Stimulated activated naive B cell treated with anti-CD40 and anti-IgM and Interleukin-4, amounts not matched to agents 10 μg/mL and 1 μg/mL and 100 μg/mL, for 72 hours (primary cell): ENCODE measurements around the gene AHNAK.
"Not testable (repeated sequence)": the region's sequence is repeated elsewhere in the genome, so short reads cannot be mapped to it uniquely, and the experiment has no call there.

Source experiments
- ATAC-seq, 2 donors: fragments of 150-1000 bp; cut with Tn5 transposase; replicated peaks; 2 replicates each; pipeline ENCODE4 v1.10.0; 2021; ENCODE audit warnings: moderate library complexity in 1 of 2
- DNase-seq: peaks from one replicate; pipeline ENCODE4 v3.0.0; 2021
- H3K27ac Mint-ChIP-seq: one replicate; pipeline ENCODE4 v1.8.0; 2022; ENCODE audit warnings: mild to moderate bottlenecking, mixed read lengths
- H3K27me3 Mint-ChIP-seq, 2 donors: one replicate each; pipeline ENCODE4 v1.8.0; 2022; ENCODE audit warnings: mixed read lengths in 2 of 2
- H3K36me3 Mint-ChIP-seq, 2 donors: one replicate each; pipeline ENCODE4 v1.8.0; 2022; ENCODE audit warnings: mixed read lengths in 2 of 2, mild to moderate bottlenecking in 1 of 2
- H3K4me1 Mint-ChIP-seq, 2 donors: one replicate each; pipeline ENCODE4 v1.8.0; 2022; ENCODE audit warnings: mixed read lengths in 2 of 2, mild to moderate bottlenecking in 1 of 2
- H3K4me3 Mint-ChIP-seq, 2 donors: one replicate each; pipeline ENCODE4 v1.8.0; 2022; ENCODE audit warnings: mild to moderate bottlenecking in 2 of 2, mixed read lengths in 2 of 2, moderate library complexity in 1 of 2
- H3K9me3 Mint-ChIP-seq, 2 donors: one replicate each; pipeline ENCODE4 v1.8.0; 2022; ENCODE audit warnings: mixed read lengths in 2 of 2, mild to moderate bottlenecking in 1 of 2

AHNAK gene

DNA sequence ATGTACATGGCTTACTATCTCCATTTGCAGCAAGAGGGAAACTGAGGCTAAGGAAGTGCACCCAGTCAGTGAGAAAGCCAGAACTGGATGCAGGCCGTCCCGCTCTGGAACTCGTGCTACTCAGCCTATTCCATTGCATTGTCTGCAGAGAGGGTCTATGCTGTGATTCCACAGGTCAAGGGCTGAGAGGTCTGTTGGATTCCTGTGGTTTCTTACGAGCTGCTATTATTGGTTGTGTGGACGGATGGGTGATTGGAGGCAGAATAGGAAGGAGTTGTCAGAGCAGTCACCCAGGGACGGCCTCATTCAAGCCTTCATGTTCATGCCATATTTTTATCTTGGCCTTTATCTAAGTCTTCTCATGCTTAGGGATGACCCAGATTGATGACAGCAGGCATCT is 94.3 kb downstream of the AHNAK start:
- Mint-ChIP-seq H3K4me1 (peaks cover 0 to 2% of the 10 kb centered on the region in 2 donors), H3K27ac (no peak overlapping the region), H3K4me3 (no peak overlapping the region), H3K27me3 (peaks cover 9 to 21% of the 10 kb centered on the region in 2 donors), H3K9me3 (no peaks in the 10 kb centered on the region), H3K36me3 (no peaks in the 10 kb centered on the region)
- ATAC-seq, result no peak
- DNase-seq, result no peak

DNA sequence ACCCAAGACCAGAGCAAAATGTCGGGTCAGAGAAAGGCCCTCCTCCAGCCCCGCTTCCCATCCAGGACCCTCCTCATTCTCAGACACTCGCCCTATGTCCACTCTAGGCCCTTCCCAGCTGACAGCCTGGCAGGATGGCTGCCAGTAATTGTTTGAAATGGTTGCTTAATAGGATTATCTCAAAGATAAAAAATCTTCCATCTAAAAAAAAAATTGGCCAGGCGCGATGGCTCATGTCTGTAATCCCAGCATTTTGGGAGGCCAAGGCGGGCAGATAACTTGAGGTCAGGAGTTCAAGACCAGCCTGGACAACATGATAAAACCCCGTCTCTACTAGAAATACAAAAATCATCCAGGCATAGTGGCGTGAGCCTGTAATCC is 95.4 kb downstream of the AHNAK start:
- Mint-ChIP-seq H3K4me1 (peaks cover 0 to 4% of the 10 kb centered on the region in 2 donors), H3K27ac (no peak overlapping the region), H3K36me3 (no peaks in the 10 kb centered on the region), H3K9me3 (no peaks in the 10 kb centered on the region), H3K4me3 (no peak overlapping the region), H3K27me3 (peaks cover 9 to 26% of the 10 kb centered on the region in 2 donors)
- DNase-seq (no peak), ATAC-seq (no peak)

DNA sequence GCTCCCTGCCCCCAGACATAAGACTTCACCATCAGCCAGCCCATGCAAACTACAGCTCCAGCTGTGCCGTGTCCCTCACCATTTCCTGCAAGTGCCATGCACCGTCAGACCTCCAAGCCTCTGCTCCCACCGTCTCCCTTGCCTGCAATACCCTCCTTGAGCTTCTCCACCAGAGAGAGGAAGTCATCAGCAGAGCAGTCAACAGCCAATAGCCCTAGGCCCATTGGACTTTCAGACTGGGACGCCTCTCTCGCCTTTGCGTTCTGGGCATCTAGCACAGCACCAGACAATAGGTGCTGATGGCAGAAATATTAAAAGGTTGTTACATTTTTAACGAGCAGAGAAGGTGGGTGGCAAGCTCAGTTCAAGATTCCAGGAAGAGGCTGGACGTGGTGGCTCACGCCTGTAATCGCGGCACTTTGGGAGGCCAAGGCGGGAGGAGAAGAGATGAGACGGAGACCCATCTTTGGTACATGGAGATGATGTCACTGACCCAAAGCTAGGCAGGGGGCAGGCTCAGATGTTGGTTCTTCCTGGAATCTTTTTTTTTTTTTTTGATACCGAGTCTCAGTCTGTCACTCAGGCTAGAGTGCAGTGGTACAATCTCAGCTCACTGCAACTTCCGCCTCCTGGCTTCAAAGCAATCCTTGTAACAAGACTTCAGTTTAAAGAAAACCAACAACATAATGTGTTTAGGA is 95.9 kb downstream of the AHNAK start:
- H3K9me3 Mint-ChIP-seq, result no peaks in the 10 kb centered on the region
- no peak overlapping the region for H3K4me3 Mint-ChIP-seq
- no peak for DNase-seq
- no peak for ATAC-seq
- peaks cover 0 to 6% of the 10 kb centered on the region in 2 donors for H3K4me1 Mint-ChIP-seq
- H3K27ac Mint-ChIP-seq, result no peak overlapping the region
- no peaks in the 10 kb centered on the region for H3K36me3 Mint-ChIP-seq
- peaks cover 9 to 26% of the 10 kb centered on the region in 2 donors for H3K27me3 Mint-ChIP-seq

DNA sequence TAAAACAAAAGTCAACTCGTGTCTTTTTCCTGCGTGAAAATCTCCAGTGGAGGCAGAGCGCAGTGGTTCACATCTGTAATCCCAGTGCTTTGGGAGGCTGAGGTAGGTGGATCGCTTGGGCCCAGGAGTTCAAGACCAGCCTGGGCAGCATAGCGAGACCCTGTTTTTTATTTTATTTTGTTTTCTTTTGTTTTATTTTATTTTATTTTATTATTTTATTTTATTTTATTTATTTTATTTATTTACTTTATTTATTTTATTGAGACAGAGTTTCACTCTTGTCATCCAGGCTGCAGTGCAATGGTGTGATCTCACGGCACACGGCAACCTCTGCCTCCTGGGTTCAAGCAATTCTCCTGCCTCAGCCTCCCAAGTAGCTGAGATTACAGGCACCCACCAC is 96.7 kb downstream of the AHNAK start:
- DNase-seq, H3K9me3 Mint-ChIP-seq, H3K4me1 Mint-ChIP-seq, H3K4me3 Mint-ChIP-seq, ATAC-seq, H3K36me3 Mint-ChIP-seq, H3K27ac Mint-ChIP-seq: not testable (repeated sequence)
- peaks cover 9 to 26% of the 10 kb centered on the region in 2 donors for H3K27me3 Mint-ChIP-seq

DNA sequence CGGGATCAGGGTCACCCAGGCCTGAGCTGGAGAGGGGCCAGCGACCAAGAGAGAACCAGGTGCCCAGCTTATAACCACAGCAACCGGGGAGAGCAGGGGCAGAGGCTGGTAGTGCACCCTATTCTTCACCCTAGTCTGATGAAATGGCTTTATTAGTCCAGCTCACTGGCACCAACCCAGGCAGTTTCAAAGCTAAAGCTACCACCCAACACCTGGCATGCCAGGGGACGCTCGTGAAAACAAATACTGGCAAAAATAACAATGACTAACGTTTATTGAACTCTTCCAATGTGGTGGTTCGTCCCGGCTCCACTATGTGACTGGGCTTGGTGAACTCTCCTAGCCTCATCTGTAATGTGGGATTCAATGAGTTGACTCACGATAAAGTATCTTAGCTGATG is 97.2 kb downstream of the AHNAK start:
- ATAC-seq, result no peak
- Mint-ChIP-seq H3K36me3 (no peaks in the 10 kb centered on the region), H3K27me3 (peaks cover 9 to 26% of the 10 kb centered on the region in 2 donors), H3K4me1 (peaks cover 6 to 11% of the 10 kb centered on the region in 2 donors), H3K4me3 (no peak overlapping the region), H3K27ac (no peak overlapping the region), H3K9me3 (no peaks in the 10 kb centered on the region)
- DNase-seq, result no peak

DNA sequence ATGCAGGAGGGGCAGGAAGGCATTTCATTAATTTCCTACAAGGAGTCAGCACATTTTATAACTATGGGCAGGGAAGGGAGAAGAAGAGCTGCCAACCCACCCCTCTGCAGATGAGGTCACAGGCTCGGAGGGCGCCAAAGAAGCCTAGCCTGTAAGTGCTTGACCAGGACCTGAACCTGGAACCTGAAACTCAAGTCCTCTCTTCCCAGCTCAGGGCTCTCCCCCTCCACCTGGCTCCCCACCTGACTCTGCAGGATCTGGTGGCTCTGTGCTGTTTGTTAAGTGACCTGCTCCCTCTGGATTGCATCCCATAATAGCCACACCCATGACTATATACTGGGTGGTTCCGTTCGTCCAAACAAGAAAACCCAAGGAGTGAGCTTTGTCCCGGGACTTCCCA is 100.5 kb downstream of the AHNAK start:
- no peak for DNase-seq
- Mint-ChIP-seq H3K36me3 (no peaks in the 10 kb centered on the region), H3K4me3 (no peak overlapping the region), H3K27ac (peak overlapping the region; percentile 15), H3K9me3 (no peaks in the 10 kb centered on the region), H3K4me1 (peaks cover 19 to 23% of the 10 kb centered on the region in 2 donors), H3K27me3 (peaks cover 9 to 21% of the 10 kb centered on the region in 2 donors)
- ATAC-seq, result no peak

DNA sequence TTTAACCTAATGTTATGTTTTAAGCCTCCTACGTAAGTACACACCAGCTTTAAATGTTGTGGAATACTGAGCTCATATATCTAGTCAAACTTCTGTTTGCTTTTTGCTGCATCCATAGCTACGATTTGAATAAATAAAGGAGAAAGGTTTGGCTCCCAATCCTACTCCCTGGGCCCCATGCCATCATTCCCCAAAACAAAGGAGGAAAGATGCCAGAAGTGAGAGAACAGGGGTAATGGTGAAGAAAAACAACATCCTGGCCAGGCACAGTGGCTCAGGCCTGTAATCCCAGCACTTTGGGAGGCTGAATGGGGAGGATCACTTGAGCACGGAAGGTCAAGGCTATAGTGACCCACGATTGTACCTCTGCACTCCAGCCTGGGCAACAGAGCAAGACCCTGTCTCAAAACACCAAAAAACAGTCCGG is 101.3 kb downstream of the AHNAK start:
- peaks cover 9 to 17% of the 10 kb centered on the region in 2 donors for H3K27me3 Mint-ChIP-seq
- H3K36me3 Mint-ChIP-seq, result no peaks in the 10 kb centered on the region
- DNase-seq (no peak), ATAC-seq (no peak)
- peaks cover 19 to 23% of the 10 kb centered on the region in 2 donors for H3K4me1 Mint-ChIP-seq
- H3K9me3 Mint-ChIP-seq, result no peaks in the 10 kb centered on the region
- H3K27ac Mint-ChIP-seq, result no peak overlapping the region
- H3K4me3 Mint-ChIP-seq, result no peak overlapping the region

DNA sequence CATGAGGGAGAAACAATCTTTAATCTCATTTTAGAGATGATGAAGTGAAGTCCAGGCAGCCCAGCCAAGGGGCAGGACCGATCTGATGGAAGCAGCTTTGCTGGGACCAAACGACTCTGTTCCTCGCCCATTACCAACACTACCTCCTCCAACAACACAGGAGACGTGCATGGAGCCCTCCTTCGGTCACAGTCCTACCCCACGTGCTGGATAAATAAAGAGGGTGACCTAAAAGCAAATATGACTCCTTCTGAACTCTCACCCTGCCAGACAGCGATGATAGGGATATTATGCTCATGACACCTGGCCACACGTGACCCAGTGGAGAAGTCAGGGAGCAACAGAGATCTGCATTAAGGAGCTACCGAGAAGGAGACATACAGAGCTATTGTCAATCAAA is 101.8 kb downstream of the AHNAK start:
- peak overlapping the region; percentile 93 for H3K27ac Mint-ChIP-seq
- H3K9me3 Mint-ChIP-seq, result no peaks in the 10 kb centered on the region
- peak overlapping the region; percentile 91 to 92 for H3K4me3 Mint-ChIP-seq
- no peak for DNase-seq
- peaks cover 9 to 17% of the 10 kb centered on the region in 2 donors for H3K27me3 Mint-ChIP-seq
- no peak for ATAC-seq
- H3K36me3 Mint-ChIP-seq, result no peaks in the 10 kb centered on the region
- peaks cover 22 to 23% of the 10 kb centered on the region in 2 donors for H3K4me1 Mint-ChIP-seq

DNA sequence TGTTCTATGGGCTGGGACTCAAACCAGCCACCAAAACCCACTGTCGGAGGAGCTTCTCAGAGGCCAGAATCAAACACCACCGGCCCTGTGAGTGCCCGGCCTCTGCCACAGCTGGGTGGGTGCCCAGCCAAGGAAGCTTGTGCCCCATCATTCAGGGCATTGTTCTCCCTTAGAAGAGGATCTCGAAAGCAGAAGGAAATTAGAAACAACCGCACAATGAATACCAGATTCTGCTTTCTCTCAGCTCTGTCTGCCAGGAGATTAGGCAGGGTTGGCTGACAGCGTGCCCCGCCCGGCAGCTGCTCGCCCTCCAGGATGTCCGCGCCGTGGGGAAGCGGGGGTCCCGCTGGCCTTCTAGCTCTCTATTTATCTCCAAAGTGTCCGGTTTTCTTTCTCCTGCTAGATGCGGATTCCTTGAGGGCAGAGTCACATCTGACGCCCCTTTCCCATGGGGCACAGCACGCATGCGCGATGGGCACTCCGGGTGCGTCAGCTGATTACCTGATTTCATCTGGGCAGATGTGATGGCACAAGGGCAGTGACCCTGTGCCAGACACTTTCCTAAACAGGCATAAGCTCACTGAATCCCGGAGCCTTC is 102.3 kb downstream of the AHNAK start:
- Mint-ChIP-seq H3K27ac (peak overlapping the region; percentile 93), H3K4me3 (peak overlapping the region; percentile 91 to 92), H3K4me1 (peaks cover 23 to 27% of the 10 kb centered on the region in 2 donors), H3K9me3 (no peaks in the 10 kb centered on the region), H3K27me3 (peaks cover 9 to 17% of the 10 kb centered on the region in 2 donors), H3K36me3 (no peaks in the 10 kb centered on the region)
- DNase-seq (peak; percentile 50), ATAC-seq (peak; percentile 89 to 92)

DNA sequence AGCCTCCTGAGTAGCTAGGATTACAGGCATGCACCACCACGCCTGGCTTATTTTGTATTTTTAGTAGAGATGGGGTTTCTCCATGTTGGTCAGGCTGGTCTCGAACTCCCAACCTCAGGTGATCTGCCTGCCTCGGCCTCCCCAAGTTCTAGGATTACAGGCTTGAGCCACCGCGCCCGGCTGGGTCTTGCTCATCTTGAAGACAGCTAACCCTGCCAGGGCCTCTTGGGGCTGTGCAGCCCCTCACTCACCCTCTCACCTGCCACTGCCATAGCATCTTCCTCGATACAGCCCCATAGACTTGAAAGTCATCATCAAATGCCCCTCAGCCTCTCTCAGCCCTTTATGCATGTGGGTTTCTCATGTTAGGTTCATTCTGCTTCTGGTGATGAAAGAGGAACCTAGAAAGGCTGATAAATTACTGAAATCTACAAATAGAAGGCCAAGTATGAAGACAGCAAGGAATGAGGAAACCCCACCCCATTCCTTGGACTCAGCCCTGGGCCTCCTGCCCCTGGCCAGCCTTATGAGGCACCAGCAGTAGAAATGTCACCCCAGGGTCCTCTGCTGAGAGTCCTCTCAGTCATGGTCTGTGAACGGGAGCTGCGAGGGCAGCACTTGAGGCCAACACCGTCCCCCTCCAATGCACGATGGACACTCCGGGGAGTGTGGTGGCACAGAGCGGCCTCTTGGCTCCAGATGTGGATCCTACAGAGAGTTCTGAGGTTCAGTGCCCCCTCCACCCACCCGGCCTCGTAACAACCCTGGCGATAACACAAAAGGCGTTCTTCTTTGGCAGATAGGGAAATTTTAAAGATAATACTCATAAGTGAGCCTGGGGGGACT is 103.0 kb downstream of the AHNAK start:
- Mint-ChIP-seq H3K4me3 (peak overlapping the region; percentile 91 to 92), H3K9me3 (no peaks in the 10 kb centered on the region), H3K4me1 (peaks cover 23 to 29% of the 10 kb centered on the region in 2 donors), H3K27me3 (peaks cover 9 to 17% of the 10 kb centered on the region in 2 donors), H3K27ac (peak overlapping the region; percentile 93), H3K36me3 (no peaks in the 10 kb centered on the region)
- DNase-seq (peak; percentile 3), ATAC-seq (peak; percentile 58 to 60)

DNA sequence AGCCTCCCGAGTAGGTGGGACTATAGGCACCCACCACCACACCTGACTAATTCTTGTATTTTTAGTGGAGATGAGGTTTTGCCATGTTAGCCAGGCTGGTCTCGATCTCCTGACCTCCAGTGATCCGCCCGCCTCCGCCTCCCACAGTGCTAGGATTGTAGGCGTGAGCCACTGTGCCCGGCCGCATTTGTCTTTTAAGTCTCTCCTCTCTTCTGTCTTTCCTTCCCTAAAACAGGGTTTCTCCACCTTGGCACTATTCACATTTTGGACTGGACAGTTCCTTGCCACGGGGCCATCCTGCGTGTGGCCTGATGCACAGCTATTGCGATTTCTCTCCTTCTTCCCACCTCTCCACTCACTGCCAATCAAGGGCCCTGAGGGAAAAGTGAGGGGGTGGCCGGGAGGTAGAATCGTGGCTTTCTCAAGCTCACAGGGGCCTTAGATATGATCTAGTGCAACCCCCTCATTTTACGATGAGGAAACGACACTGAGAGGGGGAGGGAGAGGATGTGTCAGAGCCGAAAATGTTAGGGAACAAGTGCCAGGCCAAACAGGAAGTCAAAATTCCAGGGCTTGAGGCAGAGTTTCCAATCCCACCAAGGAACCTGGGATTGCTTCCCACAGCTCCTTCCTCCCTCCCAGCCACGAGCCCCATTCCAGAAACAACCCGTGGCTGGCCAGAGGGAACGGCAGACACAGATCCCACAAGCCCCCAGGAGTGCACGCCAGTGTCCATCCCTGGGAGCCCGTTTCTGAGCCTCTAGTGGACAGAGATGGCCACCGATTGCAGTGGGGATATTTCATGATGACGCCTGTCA is 106.6 kb downstream of the AHNAK start:
- Mint-ChIP-seq H3K4me3 (no peak overlapping the region), H3K27me3 (no peaks in the 10 kb centered on the region), H3K9me3 (no peaks in the 10 kb centered on the region), H3K27ac (no peak overlapping the region), H3K4me1 (peaks cover 26 to 41% of the 10 kb centered on the region in 2 donors), H3K36me3 (no peaks in the 10 kb centered on the region)
- no peak for ATAC-seq
- DNase-seq, result no peak

DNA sequence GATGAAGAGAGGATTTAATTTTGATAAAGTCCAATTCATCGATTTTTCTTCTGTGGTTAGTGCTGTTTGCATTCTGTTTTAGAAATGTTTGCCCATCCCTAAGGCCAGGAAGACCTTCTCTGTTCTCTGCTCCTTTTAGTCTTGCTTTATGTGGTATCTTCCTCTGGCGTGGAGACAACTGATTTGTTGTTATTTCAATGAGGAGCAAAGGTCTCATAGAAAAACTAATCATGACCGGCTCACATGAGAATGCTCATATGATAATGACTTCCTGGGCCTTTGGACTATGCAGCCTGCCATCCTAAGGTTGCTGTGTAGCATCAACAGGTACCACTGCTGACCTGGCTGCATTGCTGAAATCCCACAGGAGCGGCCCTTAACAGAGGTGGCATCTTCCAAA is 108.0 kb downstream of the AHNAK start:
- H3K36me3 Mint-ChIP-seq, result no peaks in the 10 kb centered on the region
- H3K4me1 Mint-ChIP-seq, result peaks cover 22 to 40% of the 10 kb centered on the region in 2 donors
- H3K4me3 Mint-ChIP-seq, result no peak overlapping the region
- ATAC-seq (no peak), DNase-seq (no peak)
- H3K9me3 Mint-ChIP-seq, result no peaks in the 10 kb centered on the region
- no peak overlapping the region for H3K27ac Mint-ChIP-seq
- no peaks in the 10 kb centered on the region for H3K27me3 Mint-ChIP-seq

DNA sequence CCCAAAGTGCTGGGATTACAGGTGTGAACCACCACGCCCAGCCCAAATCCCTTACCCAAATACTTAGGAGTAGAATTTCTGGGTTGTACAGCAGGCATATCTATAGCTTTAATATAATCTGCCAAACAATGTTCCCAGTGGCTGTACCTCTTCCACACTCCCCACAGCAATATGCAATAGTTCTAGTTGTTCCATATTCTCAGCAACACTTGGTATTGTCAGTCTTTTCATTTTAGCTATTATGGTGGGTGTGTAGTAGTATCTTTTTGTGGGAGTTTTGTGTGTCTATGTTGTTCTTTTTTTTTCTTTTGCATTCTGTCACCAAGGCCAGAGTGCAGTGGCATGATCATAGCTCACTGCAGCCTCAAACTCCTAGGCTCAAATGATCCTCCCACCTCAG is 109.0 kb downstream of the AHNAK start:
- Mint-ChIP-seq H3K9me3 (no peaks in the 10 kb centered on the region), H3K27me3 (no peaks in the 10 kb centered on the region), H3K4me3 (no peak overlapping the region), H3K27ac (no peak overlapping the region), H3K36me3 (no peaks in the 10 kb centered on the region), H3K4me1 (peaks cover 26 to 45% of the 10 kb centered on the region in 2 donors)
- ATAC-seq (no peak), DNase-seq (no peak)
